Measurements from ENCODE around the gene HAUS5. TPM values are rescaled to one million over a fixed set of nuclear protein-coding genes. Genes with fewer than 3 reads are reported as not detected.

HAUS5 gene
- total and polyA plus RNA-seq, 10 of the 15 experiments (the other 5 are each of a cell fraction or from before 2014, with no cell fraction given) = 3.1 to 32.6 (median 17.6) TPM

GRCh38 chr19:35648017-35648961 is 35.8 kb downstream of the HAUS5 start, which contains the start of gene COX6B1 (continued):
- TF ChIP-seq RELB (IDR thresholded peaks at IDR 0.05; ENCODE audit: low read depth) = no peak
- no peak for TF ChIP-seq ZZZ3 (IDR thresholded peaks at IDR 0.05; ENCODE audit: control insufficient read depth, insufficient read length, low read depth)
- no peak for TF ChIP-seq SMC3 (IDR thresholded peaks at IDR 0.05; ENCODE audit: borderline replicate concordance, low read length)
- TF ChIP-seq SREBF1 (IDR thresholded peaks at IDR 0.05; ENCODE audit: low read length) = no peak
- no peak for TF ChIP-seq ZNF24 (IDR thresholded peaks at IDR 0.05)
- no peak for TF ChIP-seq STAT3 (IDR thresholded peaks at IDR 0.05; ENCODE audit: low read depth, low read length)
- TF ChIP-seq USF2 (IDR thresholded peaks at IDR 0.05; ENCODE audit: borderline replicate concordance, low read depth, low read length) = no peak
- no peak for TF ChIP-seq SUPT20H (IDR thresholded peaks at IDR 0.05; ENCODE audit: borderline replicate concordance, control insufficient read depth, low read depth, low read length)
- TF ChIP-seq TAF1 (IDR thresholded peaks at IDR 0.05; ENCODE audit: borderline replicate concordance, low read depth, low read length) = peak; percentile 84; the same call in 1 of the 2 replicates
- TF ChIP-seq NR2C2 (IDR thresholded peaks at IDR 0.05; ENCODE audit: borderline replicate concordance, control insufficient read depth, insufficient read length, low read depth) = no peak
- no peak for TF ChIP-seq SUZ12 (IDR thresholded peaks at IDR 0.05; ENCODE audit: unreplicated experiment)
- no peak for TF ChIP-seq IKZF2 (IDR thresholded peaks at IDR 0.05)
- no peak for TF ChIP-seq RB1 (IDR thresholded peaks at IDR 0.05; ENCODE audit: borderline replicate concordance)
- 0 out of 2 replicates have a peak, but pooled peaks have one; percentile 11 for TF ChIP-seq YY1 (IDR thresholded peaks at IDR 0.05; ENCODE audit: low read depth, low read length)
- TF ChIP-seq HDGF (IDR thresholded peaks at IDR 0.05) = 0 out of 2 replicates have a peak, but pooled peaks have one; percentile 36
- no peak for TF ChIP-seq CBFB (IDR thresholded peaks at IDR 0.05; ENCODE audit: low read depth)
- TF ChIP-seq ZNF217 (IDR thresholded peaks at IDR 0.05) = no peak
- no peak for TF ChIP-seq ZBTB11 (CRISPR knock-in tag; IDR thresholded peaks at IDR 0.05)
- no peak for TF ChIP-seq CBX5 (IDR thresholded peaks at IDR 0.05; ENCODE audit: low read depth)
- no peak for TF ChIP-seq RAD51 (IDR thresholded peaks at IDR 0.05)
- no peak for TF ChIP-seq HSF1 (IDR thresholded peaks at IDR 0.05; ENCODE audit: low read depth, low read length)
- 0 out of 4 replicates have a peak, but pooled peaks of 1 of the 2 experiments have one; percentile 9 for TF ChIP-seq BHLHE40 (IDR thresholded peaks at IDR 0.05; ENCODE audit: borderline replicate concordance in 1 of 2, low read depth in 2 of 2, low read length in 1 of 2)
